Fibroblast of peridontal ligament (primary cell): ENCODE results near the gene FBXO47.
"Not testable (repeated sequence)": the region's sequence is repeated elsewhere in the genome, so short reads cannot be mapped to it uniquely, and the experiment has no call there.

ENCODE experiments used
- DNase-seq: peaks from one replicate; pipeline ENCODE4 v3.0.0-alpha.2; 2010; ENCODE audit errors: extremely low read depth

The FBXO47 gene

DNA sequence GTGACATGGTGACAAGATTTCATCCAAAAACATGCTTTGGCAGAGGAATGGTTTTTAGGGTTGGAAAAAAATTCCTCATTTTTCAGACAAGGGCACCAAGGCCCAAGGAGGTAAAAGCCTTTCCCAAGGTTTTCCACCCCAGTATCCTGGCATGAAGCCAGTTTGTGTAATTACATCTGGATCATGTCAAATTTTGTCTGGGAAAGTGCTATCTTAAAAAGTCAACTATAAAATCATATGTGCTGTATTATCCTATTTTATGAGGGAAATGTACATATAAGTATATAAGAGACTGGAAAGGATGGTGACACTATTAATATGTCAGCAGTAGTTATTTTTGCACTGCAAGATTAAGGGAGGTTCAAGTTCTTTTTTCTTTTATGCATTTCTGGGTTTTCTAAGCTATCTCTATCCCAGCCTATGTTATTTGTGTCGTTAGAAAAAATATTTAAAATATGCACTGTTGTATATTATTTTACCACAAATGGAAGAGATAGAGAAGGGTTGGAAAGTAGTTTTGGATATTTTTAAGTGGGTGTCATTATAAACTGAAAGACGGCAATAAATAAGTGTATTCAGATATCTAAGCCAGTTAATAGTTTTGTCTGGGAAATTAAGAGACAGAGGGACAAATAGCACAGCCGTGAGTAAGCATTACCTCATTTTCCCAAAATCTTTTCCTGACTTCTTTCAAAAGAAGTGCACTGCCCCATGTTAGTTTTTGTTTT, 13.5 kb upstream of the FBXO47 start:
- DNase-seq: peak; percentile 29

DNA sequence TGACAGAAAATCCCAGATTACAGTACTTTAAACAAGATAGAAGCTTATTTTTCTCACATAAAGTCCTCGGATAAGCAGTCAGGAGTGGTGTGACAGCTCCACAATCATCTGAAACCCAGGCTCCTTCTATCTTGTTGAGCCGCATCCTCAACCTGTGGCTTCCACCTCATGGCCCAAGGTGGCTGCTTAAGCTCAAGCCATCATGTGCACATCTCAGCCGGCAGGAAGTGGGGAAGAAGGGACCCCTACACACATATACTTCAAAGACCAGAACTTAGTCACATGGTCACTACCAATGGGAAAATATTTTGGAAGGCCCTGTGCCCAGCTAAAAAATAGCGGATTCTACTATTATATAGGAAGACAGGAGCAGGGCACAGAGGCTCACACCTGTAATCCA, 11.0 kb upstream of the FBXO47 start:
- no peak for DNase-seq

- DNase-seq: peak; percentile 48
These were observed 9.0 kb upstream of the FBXO47 start for GRCh38 chr17:38976187-38976551.

DNA sequence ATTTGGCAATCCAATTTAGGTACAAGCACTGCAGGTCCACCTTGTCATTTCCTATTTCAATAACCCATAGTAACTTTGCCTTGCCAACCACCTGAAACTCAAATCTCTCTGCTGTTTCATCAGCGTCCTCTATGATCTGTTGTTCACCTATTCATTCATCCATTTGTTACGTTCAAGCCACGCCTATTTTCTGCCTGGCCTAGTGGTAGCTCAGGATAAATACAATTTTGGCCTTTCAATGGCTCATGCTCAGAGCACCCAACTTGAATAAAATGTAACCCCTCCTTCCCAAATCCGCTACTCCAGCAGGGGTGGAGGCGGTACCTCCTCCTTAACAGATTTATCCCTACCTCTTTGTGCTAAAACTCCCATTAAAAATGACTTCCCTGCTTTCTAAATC, 3.6 kb upstream of the FBXO47 start:
- no peak for DNase-seq

- DNase-seq: no peak
These were observed 2.9 kb upstream of the FBXO47 start for GRCh38 chr17:38970128-38970527.

GRCh38 chr17:38969281-38969680, 2.1 kb upstream of the FBXO47 start:
- DNase-seq: no peak

- DNase-seq: no peak
These were observed 5.8 kb downstream of the FBXO47 start for GRCh38 chr17:38961413-38961812.

DNA sequence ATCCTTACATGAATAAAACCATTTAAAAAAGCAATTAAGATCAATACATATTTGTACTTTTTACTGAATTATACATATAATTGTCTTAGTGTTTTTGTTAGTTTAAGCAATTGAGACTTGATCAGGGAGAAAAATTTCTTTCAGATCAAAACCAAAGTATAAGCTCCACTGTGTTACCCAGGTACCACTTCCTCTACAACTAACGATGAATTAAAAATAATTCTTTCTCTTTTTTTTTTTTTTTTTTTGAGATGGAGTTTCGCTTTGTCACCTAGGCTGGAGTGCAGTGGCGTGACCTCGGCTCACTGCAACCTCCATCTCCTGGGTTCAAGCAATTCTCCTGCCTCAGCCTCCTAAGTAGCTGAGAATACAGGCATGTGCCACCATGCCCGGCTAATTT, 6.8 kb downstream of the FBXO47 start:
- no peak for DNase-seq

- no peak for DNase-seq
These were observed 7.7 kb downstream of the FBXO47 start for GRCh38 chr17:38959508-38959907.

DNA sequence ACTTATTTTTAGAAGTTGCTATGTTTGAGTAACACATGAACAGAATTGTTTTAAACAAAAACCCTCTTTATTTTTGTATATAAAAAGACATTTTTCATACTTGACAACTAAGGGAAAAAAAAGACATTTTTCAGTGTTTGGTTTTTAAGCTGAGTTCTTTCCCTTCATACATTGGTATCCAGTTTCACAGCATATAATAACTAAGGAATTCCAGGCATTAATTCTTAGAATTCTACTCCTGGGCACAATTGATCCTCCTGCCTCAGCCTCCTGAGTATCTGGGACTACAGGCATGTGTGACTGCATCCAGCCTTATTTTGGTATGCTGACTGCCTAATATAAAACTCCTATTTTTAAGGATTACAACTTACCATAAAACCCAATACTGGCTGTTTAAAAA, 8.4 kb downstream of the FBXO47 start:
- peak; percentile 57 for DNase-seq

DNA sequence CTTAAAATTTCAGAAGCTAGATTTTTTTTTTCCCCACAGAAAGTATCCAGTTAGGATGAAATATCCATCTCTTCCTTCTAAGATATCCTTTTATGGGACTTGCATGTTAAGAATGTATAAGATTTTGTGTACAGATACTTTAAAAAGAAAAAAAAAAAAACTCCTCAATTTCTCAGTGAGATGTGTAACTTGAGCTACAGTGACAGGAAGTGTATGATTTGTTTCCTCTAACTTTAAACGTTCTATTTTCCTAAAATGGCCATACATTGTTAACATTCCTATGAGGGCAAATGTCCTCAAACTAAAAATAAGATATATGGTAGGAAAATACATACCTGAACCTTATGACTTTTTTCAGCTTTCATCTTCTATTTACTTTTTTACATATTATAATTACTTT, 8.9 kb downstream of the FBXO47 start:
- peak; percentile 54 for DNase-seq

GRCh38 chr17:38953800-38954199, 13.4 kb downstream of the FBXO47 start:
- not testable (repeated sequence) for DNase-seq

DNA sequence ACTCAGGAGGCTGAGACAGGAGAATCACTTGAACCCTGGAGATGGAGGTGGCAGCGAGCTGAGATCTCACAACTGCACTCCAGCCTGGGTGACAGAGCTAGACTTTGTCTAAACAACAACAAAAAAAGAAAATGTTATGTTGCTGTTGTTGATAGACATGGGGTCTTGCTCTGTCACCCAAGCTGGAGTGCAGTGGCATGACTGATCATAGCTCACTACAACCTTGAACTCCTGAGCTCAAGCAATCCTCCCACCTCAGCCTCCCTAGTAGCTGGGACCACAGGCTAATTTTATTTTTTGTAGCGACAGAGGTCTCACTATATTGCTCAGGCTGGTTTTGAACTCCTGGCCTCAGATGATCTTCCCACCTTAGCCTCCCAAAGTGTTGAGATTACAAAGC, 20.0 kb downstream of the FBXO47 start:
- no peak for DNase-seq

GRCh38 chr17:38943607-38944006, 23.6 kb downstream of the FBXO47 start:
- peak; percentile 31 for DNase-seq

DNA sequence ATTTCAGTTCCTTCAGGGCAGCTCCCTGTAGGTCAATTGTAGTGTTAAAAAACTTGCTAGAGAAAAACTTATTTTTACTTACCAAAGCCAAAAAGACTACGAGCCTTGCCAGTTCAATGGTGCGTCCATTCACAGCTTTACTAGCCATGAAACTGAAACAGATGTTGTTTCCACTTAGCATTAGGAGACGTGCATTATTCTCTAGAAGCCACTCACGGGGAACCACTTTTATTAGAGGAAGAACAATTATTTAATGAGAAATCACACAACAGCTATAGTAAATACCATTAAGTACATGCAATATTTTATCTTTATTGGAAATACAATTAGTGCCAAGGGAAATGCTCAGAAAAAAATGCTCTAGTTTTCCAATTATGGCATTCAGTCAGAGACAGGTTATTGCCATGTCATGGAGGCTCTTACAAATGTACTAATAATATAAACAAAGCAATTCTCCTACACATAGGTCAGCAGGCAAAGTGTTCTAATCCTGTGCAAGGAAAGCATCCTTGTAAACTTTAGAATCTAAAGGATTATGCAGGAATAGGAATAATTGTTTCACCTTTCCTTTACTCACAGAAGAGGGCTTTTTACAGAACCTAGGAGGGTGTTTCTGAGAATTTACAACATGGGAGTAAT, 24.4 kb downstream of the FBXO47 start:
- DNase-seq: peak; percentile 18

DNA sequence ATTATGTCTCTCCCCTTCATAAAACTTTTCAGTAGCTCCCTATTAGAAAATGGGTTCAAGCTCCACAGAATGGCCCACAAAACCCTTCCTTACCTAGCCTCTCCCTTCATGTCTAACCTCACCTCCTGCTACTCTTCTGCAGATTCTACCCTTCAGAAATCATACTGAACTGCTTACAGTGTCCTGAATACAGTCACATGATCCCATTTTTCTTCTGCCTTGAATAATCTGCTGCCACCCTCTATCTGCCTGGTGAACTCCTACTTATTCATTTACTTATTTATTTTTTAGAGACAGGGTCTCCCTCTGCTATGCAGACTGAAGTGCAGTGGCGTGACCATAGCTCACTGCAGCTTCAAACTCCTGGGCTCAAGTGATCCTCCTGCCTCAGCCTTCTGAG, 26.8 kb downstream of the FBXO47 start:
- no peak for DNase-seq

DNA sequence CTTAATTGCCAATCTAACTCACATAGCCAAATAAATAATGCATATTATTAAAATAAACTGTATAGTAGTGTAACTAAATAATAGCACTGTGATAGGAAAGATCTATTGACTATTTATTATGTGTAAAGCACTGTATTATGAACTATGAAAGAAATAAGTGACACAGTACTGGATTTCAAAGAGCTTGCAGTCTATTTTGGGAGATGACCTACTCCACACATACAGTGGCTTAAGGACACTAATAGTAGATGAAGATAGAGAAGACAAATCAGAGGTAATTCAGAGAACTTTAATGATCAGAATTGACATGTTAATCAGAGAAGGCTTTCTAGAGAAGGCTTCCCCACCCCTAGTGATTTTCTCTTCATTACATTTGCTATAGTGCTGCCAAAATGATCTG, 27.2 kb downstream of the FBXO47 start:
- no peak for DNase-seq

- not testable (repeated sequence) for DNase-seq
These were observed 33.2 kb downstream of the FBXO47 start for GRCh38 chr17:38933962-38934361.

DNA sequence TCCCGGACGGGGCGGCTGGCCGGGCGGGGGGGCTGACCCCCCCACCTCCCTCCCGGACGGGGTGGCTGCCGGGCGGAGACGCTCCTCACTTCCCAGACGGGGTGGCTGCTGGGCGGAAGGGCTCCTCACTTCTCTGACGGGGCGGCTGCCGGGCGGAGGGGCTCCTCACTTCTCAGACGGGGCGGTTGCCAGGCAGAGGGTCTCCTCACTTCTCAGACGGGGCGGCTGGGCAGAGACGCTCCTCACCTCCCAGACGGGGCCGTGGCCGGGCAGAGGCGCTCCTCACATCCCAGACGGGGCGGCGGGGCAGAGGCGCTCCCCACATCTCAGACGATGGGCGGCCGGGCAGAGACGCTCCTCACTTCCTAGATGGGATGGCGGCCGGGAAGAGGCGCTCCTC, 36.4 kb downstream of the FBXO47 start:
- DNase-seq: not testable (repeated sequence)

DNA sequence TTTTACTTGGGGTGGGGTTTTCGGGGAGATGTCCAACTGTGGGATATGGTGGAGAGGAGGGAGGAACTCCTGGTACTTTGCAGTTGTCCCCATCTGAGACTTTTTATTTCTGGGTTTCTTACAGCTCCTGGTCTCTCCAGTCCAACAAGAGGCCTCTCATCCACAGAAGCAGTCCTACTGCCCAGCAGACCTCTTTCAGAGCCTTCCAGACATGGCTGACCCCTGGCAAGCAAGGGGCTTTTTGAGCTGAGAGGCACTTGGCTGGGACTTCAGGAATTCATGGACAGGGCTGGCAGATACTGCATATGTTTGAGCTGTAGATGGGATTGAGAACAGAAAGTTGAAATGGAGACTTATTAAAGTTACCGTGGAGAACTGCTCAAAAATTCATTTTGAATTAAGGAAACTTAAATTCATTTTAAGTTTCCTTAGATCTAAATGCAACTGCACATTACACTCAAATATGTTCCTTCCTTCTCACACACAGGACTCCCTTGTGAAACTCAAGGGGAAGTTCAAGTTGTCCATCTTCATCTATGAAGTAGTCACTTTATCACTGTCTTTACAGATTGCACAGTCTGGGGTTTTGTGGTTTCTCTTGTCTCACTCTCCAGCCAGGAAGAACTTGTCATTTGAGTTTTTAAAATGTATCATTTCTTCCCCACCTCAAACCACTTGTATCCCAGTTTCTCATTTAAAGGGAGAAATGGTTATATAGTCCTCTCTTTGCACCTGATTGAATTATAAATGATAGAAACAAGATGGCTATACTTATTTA, 40.7 kb downstream of the FBXO47 start:
- no peak for DNase-seq

DNA sequence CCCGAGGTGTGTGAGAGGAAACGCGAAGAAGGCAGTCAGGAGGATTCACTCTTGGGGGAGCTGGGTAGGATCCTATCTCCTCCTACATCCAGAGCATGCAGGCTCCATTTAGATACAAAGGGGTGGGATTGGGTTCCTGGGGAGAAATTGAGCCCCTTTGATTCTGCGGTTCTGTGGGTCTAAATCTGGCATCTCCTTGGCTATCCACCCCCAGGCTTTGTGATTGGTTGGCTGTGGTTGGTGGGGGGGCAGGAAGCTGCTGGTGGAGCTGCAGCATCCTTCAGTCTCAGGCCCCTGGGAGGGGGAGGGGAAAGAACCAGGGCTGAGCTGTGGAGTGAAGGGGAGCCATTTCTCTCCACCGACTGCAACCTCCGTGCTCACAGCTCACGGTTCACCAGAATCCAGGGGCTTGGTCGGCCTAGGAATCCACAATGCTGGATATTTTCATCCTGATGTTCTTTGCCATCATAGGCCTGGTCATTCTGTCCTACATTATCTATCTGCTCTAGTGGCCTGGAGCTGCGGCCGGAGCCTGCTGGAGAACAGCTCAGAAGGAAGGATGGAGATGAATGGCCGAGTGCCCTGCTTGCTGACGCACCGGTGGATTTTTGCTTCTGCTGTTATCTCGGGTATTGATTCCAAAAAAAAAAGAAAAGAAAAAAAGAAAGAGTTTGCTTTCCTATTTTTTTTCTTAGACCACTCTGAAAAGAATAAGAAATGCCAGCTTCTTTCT, 41.8 kb downstream of the FBXO47 start, which contains the start of gene LASP1NB:
Gene LASP1NB, plus strand, starts transcription at position 352 of the 733 bp plus-strand sequence.
- DNase-seq: peak; percentile 30
